GM12878 (cell line): ENCODE measurements around the gene ATP4B. TPM values are rescaled to one million over a fixed set of nuclear protein-coding genes. Genes with fewer than 3 reads are reported as not detected.

Source experiments
- ATAC-seq: fragments of 200-7000 bp; cut with Tn5 transposase; 3 replicates; pipeline ENCODE4 v1.9.1; 2020; ENCODE audit warnings: mild to moderate bottlenecking, moderate library complexity
- BruUV-seq: library from RNA; stranded (reverse); fragments of 400-500 nt; replicated peaks from 2 replicates; lab custom pipeline; 2021; lab: Mats Ljungman, UMichigan
- CTCF ChIA-PET: fragments of 300-600 bp; sonication (Branson Sonifier 250); formaldehyde crosslinking; extraction: SDS; loops from one replicate; lab custom pipeline; 2021; ENCODE audit warnings: inconsistent platforms; lab: Yijun Ruan, JAX
- POLR2A ChIA-PET: fragments of 350-600 bp; formaldehyde crosslinking; extraction: SDS; loops from one replicate; lab custom pipeline; 2021; ENCODE audit warnings: inconsistent platforms; lab: Charles Lee
- RAD21 ChIA-PET: fragments of 300-600 bp; sonication (Branson Sonifier 250); formaldehyde crosslinking; loops from one replicate; lab custom pipeline; 2023; ENCODE audit warnings: antibody characterized with exemption; ENCODE audit not compliant: unreplicated experiment; lab: Charles Lee
- SMC1A ChIA-PET: fragments of 300-600 bp; sonication (Branson Sonifier 250); formaldehyde crosslinking; loops from one replicate; lab custom pipeline; 2023; ENCODE audit not compliant: unreplicated experiment, uncharacterized antibody; lab: Charles Lee
- DNase-seq: peaks from one replicate; pipeline ENCODE4 v3.0.0-alpha.2; 2011; ENCODE audit warnings: low read depth, low spot score
- FAIRE-seq: peaks from 3 replicates; lab custom pipeline; 2011; peaks lifted over from hg19 to GRCh38; lab: Jason Lieb, UNC
- H2AFZ ChIP-seq: 2 replicates; pipeline ENCODE4 v1.6.0; 2011; ENCODE audit warnings: low read depth, low read length, control low read depth; ENCODE audit not compliant: control insufficient read depth
- H3K27ac ChIP-seq: 2 replicates; pipeline ENCODE4 v1.5.1; 2011; ENCODE audit warnings: control low read depth; ENCODE audit not compliant: control insufficient read depth, insufficient read depth
- H3K27me3 ChIP-seq, 2 experiments: replicated peaks in 1 of 2; 2 replicates each; pipeline versions ENCODE4 v1.6.0 to v1.6.1; 2011; ENCODE audit warnings: low read length in 1 of 2; ENCODE audit not compliant: control insufficient read depth in 2 of 2, insufficient read depth in 2 of 2
- H3K36me3 ChIP-seq, 2 experiments: 2 replicates each; pipeline ENCODE4 v1.5.1; 2011; ENCODE audit warnings: low read length in 1 of 2; ENCODE audit not compliant: control insufficient read depth in 2 of 2, insufficient read depth in 2 of 2
- H3K4me1 ChIP-seq: 2 replicates; pipeline ENCODE4 v1.6.1; 2011; ENCODE audit warnings: mild to moderate bottlenecking, low read length, moderate library complexity, mixed read lengths; ENCODE audit not compliant: control insufficient read depth, insufficient read depth
- H3K4me2 ChIP-seq: 2 replicates; pipeline ENCODE4 v1.6.0; 2011; ENCODE audit warnings: control low read depth; ENCODE audit not compliant: control insufficient read depth, insufficient read depth
- H3K4me3 ChIP-seq: fragments of 200-600 bp; sonication (generic); 2 replicates; pipeline ENCODE4 v1.5.1; 2016
- H3K79me2 ChIP-seq: 2 replicates; pipeline ENCODE4 v1.6.0; 2011; ENCODE audit warnings: low read length; ENCODE audit not compliant: control insufficient read depth, insufficient read depth
- H3K9ac ChIP-seq: 2 replicates; pipeline ENCODE4 v1.8.0; 2011; ENCODE audit warnings: low read length, control low read depth, mixed read lengths; ENCODE audit not compliant: control insufficient read depth, insufficient read depth
- H3K9me3 ChIP-seq: replicated peaks from 3 replicates; pipeline ENCODE4 v1.5.1; 2011; ENCODE audit warnings: mild to moderate bottlenecking, low read length; ENCODE audit not compliant: control insufficient read depth, insufficient read depth
- H4K20me1 ChIP-seq: 2 replicates; pipeline ENCODE4 v1.6.0; 2011; ENCODE audit not compliant: control insufficient read depth, insufficient read depth
- BHLHE40 ChIP-seq, 2 experiments: fragments of 450-650 bp in 1 of 2; IDR thresholded peaks; 2 replicates each; pipeline ENCODE4 v1.6.1; 2011 to 2017; ENCODE audit warnings: low read depth in 2 of 2, borderline replicate concordance in 1 of 2, improper control_type of control experiment in 1 of 2, low read length in 1 of 2, mild to moderate bottlenecking in 1 of 2
- CBFB ChIP-seq: IDR thresholded peaks from 2 replicates; pipeline ENCODE4 v1.6.1; 2016; ENCODE audit warnings: antibody characterized with exemption, low read depth
- CHD1 ChIP-seq: IDR thresholded peaks from 2 replicates; pipeline ENCODE4 v1.6.1; 2012; ENCODE audit warnings: low read depth, low read length, improper control_type of control experiment
- CREM ChIP-seq: IDR thresholded peaks from 2 replicates; pipeline ENCODE4 v1.6.1; 2014; ENCODE audit warnings: antibody characterized with exemption, low read depth
- RAD51 ChIP-seq: fragments of 450-650 bp; IDR thresholded peaks from 2 replicates; pipeline ENCODE4 v1.6.1; 2016; ENCODE audit warnings: moderate library complexity, mild to moderate bottlenecking, inconsistent platforms
- WGBS: methylation state at CpG from one replicate; pipeline ENCODE4 v1.1.6; 2016; ENCODE audit warnings: low lambda C conversion rate; ENCODE audit not compliant: insufficient replicate concordance, insufficient coverage; ENCODE audit errors: missing lambda C conversion rate; 5-methylcytosine and 5-hydroxymethylcytosine counted together
- in situ Hi-C: fragments of 300-500 bp; cut with MboI; formaldehyde crosslinking; loops from 9 replicates; pipeline ENCODE4 v1.14.3; 2018; ENCODE audit warnings: mixed read lengths
- intact Hi-C: fragments of 100-400 bp; cut with micrococcal nuclease; formaldehyde crosslinking; loops from one replicate; pipeline ENCODE4 v1.14.2; 2022; ENCODE audit not compliant: unreplicated experiment
- polyA plus RNA-seq, 11 experiments: library from polyadenylated mRNA; depleted of rRNA in 4 of 11; unstranded in 6 of 11; stranded (reverse) in 5 of 11; fragments of >200 nt; fragmentation: Nextera tagmentation in 4 of 11; fragmentation: Illumina TruSeq in 1 of 11; extraction: Ambion mirVana in 4 of 11; extraction: Trizol in 1 of 11; gene quantifications; 1 replicate in 1 of 11; 2 replicates in 10 of 11; pipeline versions ENCODE4 v1.2.1 to v1.2.3, GENCODE V29; 2011 to 2016; ENCODE audit warnings: inconsistent platforms in 2 of 11, missing spikeins in 2 of 11, low read depth in 1 of 11
- total RNA-seq, 4 experiments: library from RNA; depleted of rRNA in 3 of 4; stranded (reverse); fragments of >200 nt in 3 of 4; fragmentation: Illumina TruSeq in 1 of 4; extraction: Trizol in 1 of 4; gene quantifications; 2 replicates each; pipeline versions ENCODE4 v1.2.1 to v1.2.3, GENCODE V29; 2013 to 2021
- TF ChIP-seq, protein P1 (sequence below): fragments of 450-650 bp; formaldehyde crosslinking; IDR thresholded peaks from 2 replicates; pipeline ENCODE4 v1.5.0; 2022; ENCODE audit warnings: mild to moderate bottlenecking, missing genetic modification characterization
- TF ChIP-seq, protein P2 (sequence below): IDR thresholded peaks from 2 replicates; pipeline ENCODE4 v1.6.1; 2012; ENCODE audit warnings: low read length, inconsistent platforms
- TF ChIP-seq, protein P3 (sequence below): fragments of 450-650 bp; IDR thresholded peaks from 2 replicates; pipeline ENCODE4 v1.6.1; 2016; ENCODE audit warnings: mild to moderate bottlenecking
- TF ChIP-seq, protein P4 (sequence below): fragments of 450-650 bp; IDR thresholded peaks from 2 replicates; pipeline ENCODE4 v1.6.1; 2017; ENCODE audit warnings: mild to moderate bottlenecking
- TF ChIP-seq, protein P5 (sequence below): fragments of 150-350 bp; IDR thresholded peaks from 2 replicates; pipeline ENCODE4 v1.6.1; 2016; ENCODE audit warnings: low read depth, low read length
- TF ChIP-seq, protein P6 (sequence below): IDR thresholded peaks from 2 replicates; pipeline ENCODE4 v1.6.1; 2012; ENCODE audit warnings: low read depth, low read length, improper control_type of control experiment

Gene ATP4B
- total and polyA plus RNA-seq, 10 of the 15 experiments (the other 5 are each of a cell fraction or from before 2014, with no cell fraction given), result 0.05 to 0.33 (median 0.20) TPM; not detected in 4

DNA sequence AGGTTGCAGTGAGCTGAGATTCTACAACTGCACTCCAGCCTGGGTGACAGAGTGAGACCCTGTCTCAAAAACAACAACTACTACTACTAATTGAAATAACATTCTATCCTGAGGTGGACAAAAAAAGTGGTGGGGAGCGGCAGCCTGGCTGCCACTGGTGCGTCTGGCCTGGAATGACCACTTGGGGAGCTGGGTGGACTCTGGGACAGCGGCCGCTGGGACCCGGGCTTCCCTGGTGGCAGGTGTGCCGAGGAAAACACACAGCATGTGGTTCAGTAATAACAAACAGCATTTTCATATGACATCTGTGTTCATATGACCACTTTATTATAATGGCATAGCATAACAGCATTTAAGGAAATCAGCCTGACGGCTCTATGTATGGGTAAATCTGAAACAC is 39.5 kb downstream of the ATP4B start:
- H3K9me3 ChIP-seq, result no peaks in the 10 kb centered on the region
- H2AFZ ChIP-seq, result no peak overlapping the region
- no peak overlapping the region for H3K9ac ChIP-seq
- TF ChIP-seq, protein P1, sequence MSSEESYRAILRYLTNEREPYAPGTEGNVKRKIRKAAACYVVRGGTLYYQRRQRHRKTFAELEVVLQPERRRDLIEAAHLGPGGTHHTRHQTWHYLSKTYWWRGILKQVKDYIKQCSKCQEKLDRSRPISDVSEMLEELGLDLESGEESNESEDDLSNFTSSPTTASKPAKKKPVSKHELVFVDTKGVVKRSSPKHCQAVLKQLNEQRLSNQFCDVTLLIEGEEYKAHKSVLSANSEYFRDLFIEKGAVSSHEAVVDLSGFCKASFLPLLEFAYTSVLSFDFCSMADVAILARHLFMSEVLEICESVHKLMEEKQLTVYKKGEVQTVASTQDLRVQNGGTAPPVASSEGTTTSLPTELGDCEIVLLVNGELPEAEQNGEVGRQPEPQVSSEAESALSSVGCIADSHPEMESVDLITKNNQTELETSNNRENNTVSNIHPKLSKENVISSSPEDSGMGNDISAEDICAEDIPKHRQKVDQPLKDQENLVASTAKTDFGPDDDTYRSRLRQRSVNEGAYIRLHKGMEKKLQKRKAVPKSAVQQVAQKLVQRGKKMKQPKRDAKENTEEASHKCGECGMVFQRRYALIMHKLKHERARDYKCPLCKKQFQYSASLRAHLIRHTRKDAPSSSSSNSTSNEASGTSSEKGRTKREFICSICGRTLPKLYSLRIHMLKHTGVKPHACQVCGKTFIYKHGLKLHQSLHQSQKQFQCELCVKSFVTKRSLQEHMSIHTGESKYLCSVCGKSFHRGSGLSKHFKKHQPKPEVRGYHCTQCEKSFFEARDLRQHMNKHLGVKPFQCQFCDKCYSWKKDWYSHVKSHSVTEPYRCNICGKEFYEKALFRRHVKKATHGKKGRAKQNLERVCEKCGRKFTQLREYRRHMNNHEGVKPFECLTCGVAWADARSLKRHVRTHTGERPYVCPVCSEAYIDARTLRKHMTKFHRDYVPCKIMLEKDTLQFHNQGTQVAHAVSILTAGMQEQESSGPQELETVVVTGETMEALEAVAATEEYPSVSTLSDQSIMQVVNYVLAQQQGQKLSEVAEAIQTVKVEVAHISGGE, result no peak
- TF ChIP-seq, protein P2, sequence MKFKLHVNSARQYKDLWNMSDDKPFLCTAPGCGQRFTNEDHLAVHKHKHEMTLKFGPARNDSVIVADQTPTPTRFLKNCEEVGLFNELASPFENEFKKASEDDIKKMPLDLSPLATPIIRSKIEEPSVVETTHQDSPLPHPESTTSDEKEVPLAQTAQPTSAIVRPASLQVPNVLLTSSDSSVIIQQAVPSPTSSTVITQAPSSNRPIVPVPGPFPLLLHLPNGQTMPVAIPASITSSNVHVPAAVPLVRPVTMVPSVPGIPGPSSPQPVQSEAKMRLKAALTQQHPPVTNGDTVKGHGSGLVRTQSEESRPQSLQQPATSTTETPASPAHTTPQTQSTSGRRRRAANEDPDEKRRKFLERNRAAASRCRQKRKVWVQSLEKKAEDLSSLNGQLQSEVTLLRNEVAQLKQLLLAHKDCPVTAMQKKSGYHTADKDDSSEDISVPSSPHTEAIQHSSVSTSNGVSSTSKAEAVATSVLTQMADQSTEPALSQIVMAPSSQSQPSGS, result no peak
- TF ChIP-seq BHLHE40 (IDR thresholded peaks at IDR 0.05; ENCODE audit: borderline replicate concordance in 1 of 2, low read depth in 2 of 2, low read length in 1 of 2), result no peak
- no peak for TF ChIP-seq CREM
- TF ChIP-seq, protein P3, sequence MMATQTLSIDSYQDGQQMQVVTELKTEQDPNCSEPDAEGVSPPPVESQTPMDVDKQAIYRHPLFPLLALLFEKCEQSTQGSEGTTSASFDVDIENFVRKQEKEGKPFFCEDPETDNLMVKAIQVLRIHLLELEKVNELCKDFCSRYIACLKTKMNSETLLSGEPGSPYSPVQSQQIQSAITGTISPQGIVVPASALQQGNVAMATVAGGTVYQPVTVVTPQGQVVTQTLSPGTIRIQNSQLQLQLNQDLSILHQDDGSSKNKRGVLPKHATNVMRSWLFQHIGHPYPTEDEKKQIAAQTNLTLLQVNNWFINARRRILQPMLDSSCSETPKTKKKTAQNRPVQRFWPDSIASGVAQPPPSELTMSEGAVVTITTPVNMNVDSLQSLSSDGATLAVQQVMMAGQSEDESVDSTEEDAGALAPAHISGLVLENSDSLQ, result no peak
- TF ChIP-seq CHD1, result no peak
- no peak for TF ChIP-seq CBFB
- TF ChIP-seq, protein P4, sequence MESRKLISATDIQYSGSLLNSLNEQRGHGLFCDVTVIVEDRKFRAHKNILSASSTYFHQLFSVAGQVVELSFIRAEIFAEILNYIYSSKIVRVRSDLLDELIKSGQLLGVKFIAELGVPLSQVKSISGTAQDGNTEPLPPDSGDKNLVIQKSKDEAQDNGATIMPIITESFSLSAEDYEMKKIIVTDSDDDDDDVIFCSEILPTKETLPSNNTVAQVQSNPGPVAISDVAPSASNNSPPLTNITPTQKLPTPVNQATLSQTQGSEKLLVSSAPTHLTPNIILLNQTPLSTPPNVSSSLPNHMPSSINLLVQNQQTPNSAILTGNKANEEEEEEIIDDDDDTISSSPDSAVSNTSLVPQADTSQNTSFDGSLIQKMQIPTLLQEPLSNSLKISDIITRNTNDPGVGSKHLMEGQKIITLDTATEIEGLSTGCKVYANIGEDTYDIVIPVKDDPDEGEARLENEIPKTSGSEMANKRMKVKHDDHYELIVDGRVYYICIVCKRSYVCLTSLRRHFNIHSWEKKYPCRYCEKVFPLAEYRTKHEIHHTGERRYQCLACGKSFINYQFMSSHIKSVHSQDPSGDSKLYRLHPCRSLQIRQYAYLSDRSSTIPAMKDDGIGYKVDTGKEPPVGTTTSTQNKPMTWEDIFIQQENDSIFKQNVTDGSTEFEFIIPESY, result no peak
- TF ChIP-seq, protein P5, sequence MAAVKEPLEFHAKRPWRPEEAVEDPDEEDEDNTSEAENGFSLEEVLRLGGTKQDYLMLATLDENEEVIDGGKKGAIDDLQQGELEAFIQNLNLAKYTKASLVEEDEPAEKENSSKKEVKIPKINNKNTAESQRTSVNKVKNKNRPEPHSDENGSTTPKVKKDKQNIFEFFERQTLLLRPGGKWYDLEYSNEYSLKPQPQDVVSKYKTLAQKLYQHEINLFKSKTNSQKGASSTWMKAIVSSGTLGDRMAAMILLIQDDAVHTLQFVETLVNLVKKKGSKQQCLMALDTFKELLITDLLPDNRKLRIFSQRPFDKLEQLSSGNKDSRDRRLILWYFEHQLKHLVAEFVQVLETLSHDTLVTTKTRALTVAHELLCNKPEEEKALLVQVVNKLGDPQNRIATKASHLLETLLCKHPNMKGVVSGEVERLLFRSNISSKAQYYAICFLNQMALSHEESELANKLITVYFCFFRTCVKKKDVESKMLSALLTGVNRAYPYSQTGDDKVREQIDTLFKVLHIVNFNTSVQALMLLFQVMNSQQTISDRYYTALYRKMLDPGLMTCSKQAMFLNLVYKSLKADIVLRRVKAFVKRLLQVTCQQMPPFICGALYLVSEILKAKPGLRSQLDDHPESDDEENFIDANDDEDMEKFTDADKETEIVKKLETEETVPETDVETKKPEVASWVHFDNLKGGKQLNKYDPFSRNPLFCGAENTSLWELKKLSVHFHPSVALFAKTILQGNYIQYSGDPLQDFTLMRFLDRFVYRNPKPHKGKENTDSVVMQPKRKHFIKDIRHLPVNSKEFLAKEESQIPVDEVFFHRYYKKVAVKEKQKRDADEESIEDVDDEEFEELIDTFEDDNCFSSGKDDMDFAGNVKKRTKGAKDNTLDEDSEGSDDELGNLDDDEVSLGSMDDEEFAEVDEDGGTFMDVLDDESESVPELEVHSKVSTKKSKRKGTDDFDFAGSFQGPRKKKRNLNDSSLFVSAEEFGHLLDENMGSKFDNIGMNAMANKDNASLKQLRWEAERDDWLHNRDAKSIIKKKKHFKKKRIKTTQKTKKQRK, result no peak
- TF ChIP-seq, protein P6, sequence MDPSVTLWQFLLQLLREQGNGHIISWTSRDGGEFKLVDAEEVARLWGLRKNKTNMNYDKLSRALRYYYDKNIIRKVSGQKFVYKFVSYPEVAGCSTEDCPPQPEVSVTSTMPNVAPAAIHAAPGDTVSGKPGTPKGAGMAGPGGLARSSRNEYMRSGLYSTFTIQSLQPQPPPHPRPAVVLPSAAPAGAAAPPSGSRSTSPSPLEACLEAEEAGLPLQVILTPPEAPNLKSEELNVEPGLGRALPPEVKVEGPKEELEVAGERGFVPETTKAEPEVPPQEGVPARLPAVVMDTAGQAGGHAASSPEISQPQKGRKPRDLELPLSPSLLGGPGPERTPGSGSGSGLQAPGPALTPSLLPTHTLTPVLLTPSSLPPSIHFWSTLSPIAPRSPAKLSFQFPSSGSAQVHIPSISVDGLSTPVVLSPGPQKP, result no peak
- TF ChIP-seq RAD51, result no peak
- DNase-seq (no peak), ATAC-seq (no peak), FAIRE-seq (no peak)
- RAD21 ChIA-PET, result no interaction called here
- in situ Hi-C loops (no loop called here), intact Hi-C loops (no loop called here)
- BruUV-seq, result no TSS peak
- H3K27me3 ChIP-seq, result no peaks in the 10 kb centered on the region
- H3K36me3 ChIP-seq, result peaks cover 15 to 16% of the 10 kb centered on the region in 2 experiments; a peak in 3 of 4 replicates
- H3K4me2 ChIP-seq, result no peak overlapping the region
- H3K79me2 ChIP-seq, result peaks cover 16% of the 10 kb centered on the region
- no peak overlapping the region for H3K4me3 ChIP-seq
- no peak overlapping the region for H3K27ac ChIP-seq
- CTCF ChIA-PET, result no interaction called here
- no peaks in the 10 kb centered on the region for H4K20me1 ChIP-seq
- SMC1A ChIA-PET, result no interaction called here
- POLR2A ChIA-PET, result no interaction called here
- WGBS, result 100% methylated on average over 7 of the region's 7 CpGs
- H3K4me1 ChIP-seq, result no peaks in the 10 kb centered on the region
